GM19240 (cell line): ENCODE data around the gene COL5A1.

ENCODE experiments used
- DNase-seq: peaks from one replicate; pipeline ENCODE4 v3.0.0; 2011; ENCODE audit warnings: low spot score; ENCODE audit not compliant: insufficient read length

Gene COL5A1

DNA sequence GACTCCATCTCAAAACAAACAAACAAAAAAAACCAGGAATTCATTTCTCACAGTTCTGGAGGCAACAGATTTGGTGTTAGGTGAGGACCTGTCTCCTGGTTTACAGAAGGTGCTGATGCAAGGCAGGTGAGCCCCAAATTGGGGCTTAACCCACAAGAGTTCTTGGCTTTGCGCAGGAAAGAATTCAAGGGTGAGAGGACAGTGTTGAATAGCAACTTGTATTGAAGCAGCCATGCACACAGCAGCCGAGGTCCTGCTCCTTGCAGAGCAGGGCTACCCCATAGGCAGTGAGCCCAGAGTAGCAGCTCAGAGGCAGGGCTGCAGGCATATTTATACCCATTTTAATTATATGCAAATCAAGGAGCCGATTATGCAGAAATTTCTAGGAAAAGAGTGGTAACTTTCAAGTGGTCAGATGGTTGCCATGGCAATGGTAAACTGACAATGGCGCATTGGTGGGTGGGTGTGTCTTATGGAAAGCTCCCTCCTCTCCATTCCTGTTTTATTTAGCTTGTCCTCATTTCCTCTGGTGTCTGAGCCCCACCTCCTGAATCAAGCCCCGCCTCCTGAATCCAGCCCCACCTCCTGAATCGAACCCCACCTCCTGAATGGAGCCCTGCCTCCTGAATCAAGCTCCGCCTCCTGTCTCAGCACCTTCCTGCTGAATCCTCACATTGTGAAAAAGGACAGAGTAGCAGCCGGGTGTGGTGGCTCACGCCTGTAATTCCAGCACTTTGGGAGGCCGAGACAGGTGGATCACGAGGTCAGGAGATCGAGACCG, 34.5 kb upstream of the COL5A1 start:
- no peak for DNase-seq

GRCh38 chr9:134607971-134608370, 33.6 kb upstream of the COL5A1 start:
- no peak for DNase-seq

GRCh38 chr9:134611046-134611445, 30.6 kb upstream of the COL5A1 start:
- no peak for DNase-seq

- DNase-seq, result no peak
These were observed 29.3 kb upstream of the COL5A1 start for GRCh38 chr9:134612309-134612708.

DNA sequence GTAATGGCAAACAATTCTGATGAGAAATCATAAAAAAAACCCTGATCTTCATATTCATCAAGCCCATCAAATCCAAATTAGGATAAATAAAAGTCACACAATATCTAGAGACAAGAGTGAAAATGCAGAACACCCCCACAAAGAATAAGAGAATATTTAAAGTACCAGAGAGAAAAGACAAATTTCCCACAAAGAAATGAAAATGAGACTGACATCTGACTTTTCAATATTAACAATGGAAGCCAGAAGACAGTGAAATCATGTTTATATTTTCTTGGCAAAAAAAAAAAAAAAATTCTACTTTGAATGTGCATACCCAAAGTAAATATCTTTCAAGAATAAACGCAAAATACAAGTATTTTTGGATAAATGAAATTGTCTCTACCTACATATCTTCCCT, 28.9 kb upstream of the COL5A1 start:
- no peak for DNase-seq

- DNase-seq, result no peak
These were observed 27.3 kb upstream of the COL5A1 start for GRCh38 chr9:134614256-134614655.

- DNase-seq, result no peak
These were observed 25.3 kb upstream of the COL5A1 start for GRCh38 chr9:134616341-134616740.

DNA sequence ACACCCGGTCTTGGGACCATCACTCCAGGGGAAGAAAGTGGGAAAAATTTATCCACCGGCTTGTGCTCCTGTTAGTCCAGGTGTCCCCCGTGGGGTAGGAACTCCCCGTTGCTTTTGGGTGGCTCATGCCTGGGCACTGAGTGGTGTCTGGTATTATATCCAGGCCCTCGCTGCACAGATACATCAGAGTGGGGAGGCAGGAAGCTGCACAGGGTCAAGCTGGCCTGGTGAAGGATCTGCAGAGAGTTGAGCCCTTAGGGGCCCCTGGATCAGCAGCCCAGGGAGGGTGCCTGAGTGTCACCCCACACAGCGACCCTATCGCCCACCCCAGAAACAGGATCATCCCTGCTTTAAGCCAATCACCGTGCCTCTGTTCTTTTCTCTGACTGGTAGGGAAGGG, 24.4 kb upstream of the COL5A1 start:
- no peak for DNase-seq

- DNase-seq, result no peak
These were observed 23.8 kb upstream of the COL5A1 start for GRCh38 chr9:134617836-134618162.

DNA sequence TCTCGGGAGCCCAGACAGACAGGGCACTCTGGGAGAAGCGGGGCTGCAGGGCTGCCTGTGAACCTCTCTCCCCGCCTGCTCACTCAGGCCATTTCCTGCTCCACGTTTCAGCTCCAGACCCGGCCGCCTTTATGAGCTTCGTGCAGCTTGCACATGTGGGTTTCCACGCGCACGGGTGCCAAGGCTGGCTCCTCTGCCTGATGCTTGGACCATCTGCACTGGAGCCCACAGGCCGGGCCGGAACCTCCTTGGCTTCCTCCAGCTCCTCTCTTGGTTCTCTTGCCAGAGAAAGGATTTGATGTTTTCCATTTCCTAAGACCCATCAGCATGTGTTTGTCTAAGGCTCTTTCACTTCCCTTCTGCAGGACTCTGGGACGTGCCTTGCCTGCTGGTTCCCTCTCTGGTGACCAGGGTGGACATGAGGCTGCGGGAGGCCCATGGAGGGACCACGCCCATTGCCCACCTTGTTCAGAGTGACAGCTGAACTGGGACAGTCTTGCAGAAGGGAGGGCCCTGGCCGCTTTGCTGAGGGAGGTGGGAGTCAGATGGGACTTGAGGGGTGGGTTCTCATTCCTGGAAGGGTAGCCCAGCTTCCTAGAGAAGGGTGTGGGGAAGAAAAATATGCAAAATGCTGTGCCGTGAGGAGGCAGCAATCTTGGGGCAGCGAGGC, 23.3 kb upstream of the COL5A1 start:
- no peak for DNase-seq

- DNase-seq, result no peak
These were observed 22.7 kb upstream of the COL5A1 start for GRCh38 chr9:134618833-134619447.

DNA sequence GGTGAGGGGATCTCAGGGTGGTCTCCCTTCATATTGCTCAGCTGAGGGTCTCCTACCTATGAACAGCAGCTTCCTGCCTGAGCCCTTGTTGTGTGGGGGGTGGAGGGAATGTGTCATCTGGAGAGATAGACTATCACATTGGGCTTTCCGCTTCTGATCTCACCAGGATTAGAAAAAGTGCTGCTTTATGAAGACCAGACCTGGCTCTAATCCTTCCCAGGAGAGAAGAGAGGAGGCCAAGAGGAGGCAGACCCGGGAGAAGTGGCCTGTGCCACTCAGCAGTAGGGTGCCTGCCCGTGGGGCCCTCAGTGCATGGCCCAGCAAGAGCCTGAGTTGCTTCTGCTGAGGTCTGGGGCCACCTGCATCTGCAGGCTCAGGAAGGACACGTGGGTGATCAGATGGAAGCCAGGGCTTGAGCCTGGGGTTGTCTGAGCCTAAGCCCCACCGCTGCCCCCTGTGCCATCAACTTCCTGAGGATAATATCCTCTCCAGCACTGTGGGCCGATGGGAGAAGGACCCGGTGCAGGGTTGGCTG, 22.1 kb upstream of the COL5A1 start:
- DNase-seq, result no peak

DNA sequence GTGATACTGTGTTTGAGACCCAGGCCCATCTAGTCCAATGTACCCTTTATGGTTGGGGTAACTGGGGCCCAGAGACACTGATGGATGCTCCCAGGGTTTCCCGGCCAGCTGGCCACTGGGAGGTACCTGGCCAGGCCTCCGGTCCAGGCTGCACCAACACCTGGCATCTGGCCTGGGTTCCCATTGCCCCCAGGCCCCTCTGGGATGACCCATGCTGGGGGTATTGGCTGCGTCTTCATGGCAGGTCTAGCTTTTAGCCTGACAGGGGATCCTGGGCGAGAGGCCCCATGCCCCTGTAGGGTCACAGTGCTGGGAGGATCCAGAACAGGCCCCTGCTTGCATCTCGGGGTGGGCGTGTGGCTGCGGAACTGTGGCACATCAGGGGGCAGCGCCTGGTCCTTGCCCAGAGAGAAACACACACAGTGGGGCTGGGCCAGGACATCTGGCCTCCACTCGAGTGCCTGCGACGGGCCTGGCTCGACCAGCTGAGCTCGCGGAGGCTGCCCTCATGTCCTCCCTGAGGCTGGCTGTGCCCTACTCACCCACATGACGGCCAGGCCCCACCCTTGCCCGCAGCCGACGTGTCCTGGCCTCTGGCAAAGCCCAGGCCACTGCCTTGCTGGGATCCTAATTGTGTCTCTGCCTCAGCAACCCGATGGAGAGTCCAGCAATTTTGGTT, 21.5 kb upstream of the COL5A1 start:
- DNase-seq, result no peak

GRCh38 chr9:134620751-134621557, 20.6 kb upstream of the COL5A1 start:
- DNase-seq, result no peak

GRCh38 chr9:134621558-134622110, 20.0 kb upstream of the COL5A1 start:
- DNase-seq, result no peak

GRCh38 chr9:134622896-134623257, 18.7 kb upstream of the COL5A1 start:
- DNase-seq, result no peak

GRCh38 chr9:134623258-134624066, 18.1 kb upstream of the COL5A1 start:
- no peak for DNase-seq

DNA sequence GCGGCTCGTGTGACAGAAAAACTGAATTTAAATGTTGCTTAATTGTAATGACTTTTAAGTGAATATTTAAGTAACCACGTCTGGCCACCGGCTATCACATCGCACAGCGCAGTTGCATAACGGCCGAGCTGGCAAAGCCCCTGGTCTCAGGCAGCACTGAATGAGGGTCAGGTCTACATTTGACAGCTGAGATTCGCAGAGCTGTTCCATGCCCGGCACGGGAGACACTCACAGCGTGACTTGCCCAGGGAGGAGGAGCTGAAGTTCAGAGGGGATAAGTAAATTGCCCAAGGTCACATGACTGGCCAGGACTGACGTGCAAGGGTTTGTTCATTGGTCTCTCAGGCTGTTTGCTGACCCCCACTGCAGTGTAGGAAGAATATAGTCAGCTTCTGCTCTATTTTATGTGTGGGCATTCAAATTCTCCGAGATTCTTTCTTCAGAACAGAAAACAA, 17.4 kb upstream of the COL5A1 start:
- DNase-seq, result no peak

GRCh38 chr9:134624621-134625181, 16.9 kb upstream of the COL5A1 start:
- DNase-seq, result no peak
